Measurements from ENCODE around the gene PNKD. TPM values are rescaled to one million over a fixed set of nuclear protein-coding genes. Genes with fewer than 3 reads are reported as not detected.

The PNKD gene
- total and polyA plus RNA-seq, 10 of the 15 experiments (the other 5 are each of a cell fraction or from before 2014, with no cell fraction given), result 27.2 to 106 (median 61.3) TPM

GRCh38 chr2:218378053-218378452 is 107.7 kb downstream of the PNKD start:
- intact Hi-C loops (cut with micrococcal nuclease; ENCODE audit: unreplicated experiment) (no loop called here), in situ Hi-C loops (cut with MboI) (loop anchor here (25.0 kb wide), 1 partner anchor 91 kb away; the partner anchor contains the start of gene TMBIM1)
- WGBS (ENCODE audit: insufficient coverage, insufficient replicate concordance, low lambda C conversion rate, missing lambda C conversion rate), result 77% methylated on average over 5 of the region's 5 CpGs
- Histone ChIP-seq H3K9ac (ENCODE audit: control insufficient read depth, insufficient read depth, low read length) (no peak overlapping the region), H4K20me1 (ENCODE audit: control insufficient read depth, insufficient read depth) (no peaks in the 10 kb centered on the region), H3K4me1 (ENCODE audit: control insufficient read depth, insufficient read depth, low read length) (no peaks in the 10 kb centered on the region), H3K9me3 (replicated peaks; ENCODE audit: control insufficient read depth, insufficient read depth, low read length) (no peaks in the 10 kb centered on the region), H3K4me3 (no peak overlapping the region), H3K79me2 (ENCODE audit: control insufficient read depth, insufficient read depth, low read length) (no peaks in the 10 kb centered on the region), H3K4me2 (ENCODE audit: control insufficient read depth, insufficient read depth) (no peak overlapping the region), H3K27ac (ENCODE audit: control insufficient read depth, insufficient read depth) (no peak overlapping the region), H2AFZ (ENCODE audit: control insufficient read depth, low read depth, low read length) (no peak overlapping the region), H3K27me3 (replicated peaks in 1 of 2; ENCODE audit: control insufficient read depth in 2 of 2, insufficient read depth in 2 of 2, low read length in 1 of 2) (no peaks in the 10 kb centered on the region; a peak in 1 of 4 replicates), H3K36me3 (ENCODE audit: control insufficient read depth in 2 of 2, insufficient read depth in 2 of 2, low read length in 1 of 2) (no peaks in the 10 kb centered on the region)
- BruUV-seq (replicated peaks), result no TSS peak
- ChIA-PET CTCF (interaction anchor here (0.6 kb wide), 1 partner anchor 14 kb away, joined by 4 read pairs; no protein-coding TSS in a partner anchor), RAD21 (ENCODE audit: unreplicated experiment) (no interaction called here), POLR2A (no interaction called here), SMC1A (ENCODE audit: uncharacterized antibody, unreplicated experiment) (interaction anchor here (0.6 to 0.9 kb wide), 2 partner anchors 47 to 97 kb away, joined by 3 to 4 read pairs; no protein-coding TSS in a partner anchor)
- FAIRE-seq (no peak), DNase-seq (ENCODE audit: low read depth, low spot score) (no peak), ATAC-seq (no peak)
- peak; percentile 87 for TF ChIP-seq BCL3 (IDR thresholded peaks at IDR 0.05; ENCODE audit: borderline replicate concordance, insufficient read depth, low read depth, low read length, poor library complexity, severe bottlenecking)
- TF ChIP-seq PBX3 (IDR thresholded peaks at IDR 0.05; ENCODE audit: insufficient replicate concordance, low read depth, low read length), result peak; percentile 9
- TF ChIP-seq SREBF2 (IDR thresholded peaks at IDR 0.05; ENCODE audit: low read length), result no peak
